IPS-NIHi7 (cell line): Measurements from ENCODE around the gene CELF4.
A peak's percentile ranks its signal among the peaks of the same experiment; 100 is the strongest.
"Not testable (repeated sequence)": the region's sequence is repeated elsewhere in the genome, so short reads cannot be mapped to it uniquely, and the experiment has no call there.

ENCODE experiments used
- DNase-seq: peaks from one replicate; pipeline ENCODE4 v3.0.0; 2012; ENCODE audit warnings: mixed read lengths; ENCODE audit errors: extremely low spot score

The CELF4 gene

DNA sequence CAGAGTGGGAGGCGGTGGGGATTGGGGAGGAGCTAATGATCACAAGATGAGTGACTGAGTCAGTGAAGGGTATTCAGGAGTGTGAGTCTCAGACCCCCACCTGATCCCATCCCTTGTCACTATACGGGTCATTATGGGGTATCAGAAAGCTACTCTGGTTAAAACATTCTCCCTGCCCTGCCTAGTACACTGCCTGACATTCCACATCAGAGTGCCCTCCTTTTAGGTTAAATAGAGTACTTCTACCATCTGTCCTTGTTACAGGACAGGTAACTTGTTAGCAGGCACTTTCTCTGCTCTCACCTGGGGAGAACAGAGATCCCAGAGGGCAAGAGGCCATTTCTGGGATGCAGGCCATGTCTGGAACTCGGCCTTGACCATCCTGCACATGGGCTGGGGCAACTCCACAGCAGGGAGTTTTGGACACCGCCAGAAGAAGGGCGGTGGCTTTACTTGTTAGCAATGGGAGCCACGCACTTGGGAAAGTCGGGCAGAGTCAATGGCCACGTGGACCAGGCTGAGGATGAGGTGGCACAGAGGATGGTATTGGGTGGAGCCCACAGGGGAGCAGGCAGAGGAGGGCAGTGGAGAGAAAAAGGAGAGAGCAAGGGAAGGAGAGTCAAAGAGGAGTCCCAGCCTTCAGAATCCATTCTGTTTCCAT lies 98.5 kb downstream of the CELF4 start:
- no peak for DNase-seq

DNA sequence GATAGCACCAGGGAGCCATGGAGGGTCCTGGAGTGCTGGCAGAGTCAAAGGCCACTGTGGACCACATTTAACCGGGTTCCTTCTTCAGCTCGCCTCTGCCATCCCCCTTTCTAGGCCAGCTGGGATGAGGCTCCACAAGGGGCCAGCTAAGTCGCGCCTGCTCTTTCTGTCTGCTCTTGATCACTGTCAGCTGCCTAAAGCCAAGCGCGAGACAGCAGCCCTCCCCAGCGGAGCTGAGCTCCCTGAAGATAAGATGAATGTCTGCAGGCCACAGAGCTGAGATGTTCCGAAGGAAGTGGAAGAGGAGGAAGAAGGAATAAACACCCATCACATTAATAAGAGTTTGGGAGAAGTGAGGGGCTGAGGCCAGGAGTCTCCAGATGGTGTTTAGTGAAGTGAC lies 99.6 kb downstream of the CELF4 start:
- no peak for DNase-seq

DNA sequence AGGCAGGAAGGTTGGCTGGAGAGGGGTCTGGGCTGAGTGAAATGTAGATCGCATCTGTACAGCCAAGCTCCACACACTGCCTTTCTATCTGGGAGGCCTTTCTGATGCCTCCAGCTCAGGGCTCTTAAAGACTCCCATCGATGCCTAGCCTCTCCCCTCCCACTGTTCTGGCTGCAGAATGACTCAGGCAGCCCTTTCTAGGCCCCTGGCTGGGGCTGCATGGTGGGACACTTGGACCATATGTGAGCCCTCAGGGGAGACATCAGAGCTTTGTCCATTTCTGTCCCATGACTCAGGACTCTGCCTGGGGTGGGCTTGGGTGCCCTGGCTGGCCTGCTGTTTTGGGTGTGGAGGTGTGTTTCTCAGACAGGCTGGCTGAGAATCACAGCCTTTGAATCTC lies 101.3 kb downstream of the CELF4 start:
- no peak for DNase-seq

DNA sequence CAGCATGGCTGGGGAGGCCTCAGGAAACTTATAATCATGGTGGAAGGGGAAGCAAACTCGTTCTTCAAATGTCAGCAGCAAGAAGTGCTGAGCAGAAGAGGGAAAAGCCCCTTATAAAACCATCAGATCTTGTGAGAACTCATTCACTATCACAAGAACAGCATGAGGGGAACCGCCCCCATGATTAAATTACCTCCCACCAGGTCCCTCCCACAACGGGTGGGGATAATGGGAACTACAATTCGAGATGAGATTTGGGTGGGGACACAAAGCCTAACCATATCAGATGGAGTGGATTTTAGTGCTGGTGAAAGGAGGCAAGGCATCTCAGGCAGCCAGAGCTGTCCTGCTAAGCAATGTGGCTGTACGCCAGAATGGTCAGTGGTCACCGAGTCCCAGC lies 104.3 kb downstream of the CELF4 start:
- not testable (repeated sequence) for DNase-seq

DNA sequence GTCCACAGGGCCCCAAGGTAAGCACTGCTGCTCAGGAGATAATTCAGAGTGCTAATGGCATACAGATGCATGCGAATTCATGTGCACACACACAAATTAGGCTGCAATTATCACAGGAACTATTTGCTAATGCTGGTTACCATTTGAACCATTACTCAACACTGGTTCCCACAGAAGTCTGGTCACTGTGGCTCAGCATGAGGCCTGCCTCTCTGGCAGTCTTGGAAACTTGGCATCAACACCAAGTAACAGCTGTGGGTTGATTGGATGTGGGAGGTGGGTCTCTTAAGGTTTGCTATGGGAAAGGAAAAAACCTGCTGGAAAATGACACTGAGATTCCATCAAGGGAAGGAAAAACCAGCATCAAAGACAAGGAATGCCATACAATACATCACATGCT lies 105.0 kb downstream of the CELF4 start:
- no peak for DNase-seq

DNA sequence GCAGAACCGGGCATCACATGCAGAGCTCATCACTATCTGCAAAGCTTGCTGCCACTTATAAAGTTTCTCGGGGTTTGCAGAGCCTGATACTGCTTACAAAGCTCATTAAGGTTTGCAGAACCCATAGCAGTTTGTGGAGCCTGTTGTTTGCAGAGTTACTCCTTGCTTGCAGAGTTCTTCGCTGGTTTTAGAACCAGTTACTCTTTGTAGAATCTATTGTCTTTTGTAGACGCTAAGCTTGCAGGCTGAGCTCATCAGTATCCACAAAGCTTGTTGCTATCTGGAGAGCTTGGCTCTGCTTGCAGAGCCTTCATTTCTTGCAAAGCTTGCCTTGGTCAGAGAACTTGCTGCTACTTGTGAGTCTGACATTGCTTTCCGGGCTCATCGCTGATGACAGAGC lies 106.9 kb downstream of the CELF4 start:
- DNase-seq = no peak

DNA sequence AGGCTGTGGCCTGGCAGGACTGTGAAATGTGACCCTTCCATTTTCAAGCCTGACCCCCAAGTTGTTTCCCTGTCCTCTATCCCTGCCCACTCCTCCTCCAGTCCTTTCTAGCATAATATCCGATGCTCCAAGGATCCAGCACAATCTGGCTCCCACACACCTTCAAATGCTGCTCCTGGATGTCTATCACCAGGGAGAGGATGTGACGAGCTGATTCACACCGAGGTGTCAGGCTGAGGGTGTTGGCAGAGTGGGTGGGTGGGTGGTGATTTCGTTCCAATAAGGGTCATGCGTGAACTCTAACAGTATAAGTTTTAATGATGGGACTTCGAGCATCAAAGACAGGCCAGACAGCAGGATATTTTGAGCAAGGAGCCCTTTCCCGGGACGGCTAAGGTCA lies 107.8 kb downstream of the CELF4 start:
- DNase-seq = no peak

DNA sequence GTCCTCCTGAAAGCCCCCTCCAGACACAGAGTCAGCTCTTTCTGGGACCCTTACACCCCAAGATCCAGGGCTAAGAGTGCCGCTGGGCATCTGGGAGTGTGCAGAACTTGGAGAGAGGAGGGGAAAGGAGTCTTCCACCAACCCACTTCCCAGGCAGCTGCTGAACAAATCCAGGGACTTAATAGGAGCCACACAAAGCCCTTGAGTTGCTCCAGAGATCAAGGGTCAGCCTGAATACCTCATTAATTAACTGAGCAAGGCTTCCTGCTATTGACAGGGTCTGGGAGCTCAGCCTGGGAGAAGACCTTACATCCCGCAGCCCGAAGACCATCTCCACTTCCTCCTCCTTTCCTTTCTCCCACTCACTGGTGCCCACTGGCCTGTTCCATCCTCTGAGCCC lies 108.3 kb downstream of the CELF4 start:
- no peak for DNase-seq

DNA sequence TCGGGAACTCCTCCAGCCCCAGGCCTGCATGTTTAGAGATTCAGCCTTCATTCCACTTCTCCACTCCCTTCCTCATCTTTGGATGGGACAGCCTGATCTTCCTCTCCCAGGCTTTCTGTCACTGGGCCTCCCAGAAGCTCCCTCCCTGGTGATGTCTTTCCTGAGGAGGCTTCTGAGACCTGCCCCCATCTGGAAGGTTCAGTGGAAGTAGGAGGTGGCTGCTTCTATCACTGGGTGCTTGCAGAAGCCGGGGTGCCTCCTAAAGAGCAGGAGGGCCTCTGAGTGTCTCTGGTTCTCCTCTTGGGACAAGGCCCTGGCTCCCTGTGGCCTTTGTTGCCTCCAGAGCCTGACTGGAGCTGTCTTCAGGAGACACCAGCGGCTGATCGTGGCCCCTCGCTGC lies 108.7 kb downstream of the CELF4 start:
- no peak for DNase-seq

DNA sequence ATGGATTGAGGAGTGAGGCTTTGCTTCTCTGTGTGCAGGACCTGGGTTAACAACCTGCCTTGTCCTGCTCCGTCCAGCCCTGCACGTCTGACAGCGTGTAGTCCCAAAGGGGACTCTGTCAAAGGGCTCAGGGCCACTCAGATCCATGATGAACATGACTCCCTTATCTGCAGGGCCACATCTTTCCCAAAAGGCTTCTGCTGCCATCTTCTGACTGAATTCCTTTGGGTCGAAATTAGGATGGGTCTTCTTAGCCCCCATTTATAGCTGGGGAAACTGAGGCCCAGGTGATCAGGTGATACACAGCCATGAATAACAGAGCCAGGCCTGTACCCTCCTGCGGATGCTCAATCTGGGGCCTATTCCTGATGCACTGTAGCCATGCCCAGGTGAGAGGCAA lies 109.2 kb downstream of the CELF4 start:
- no peak for DNase-seq

DNA sequence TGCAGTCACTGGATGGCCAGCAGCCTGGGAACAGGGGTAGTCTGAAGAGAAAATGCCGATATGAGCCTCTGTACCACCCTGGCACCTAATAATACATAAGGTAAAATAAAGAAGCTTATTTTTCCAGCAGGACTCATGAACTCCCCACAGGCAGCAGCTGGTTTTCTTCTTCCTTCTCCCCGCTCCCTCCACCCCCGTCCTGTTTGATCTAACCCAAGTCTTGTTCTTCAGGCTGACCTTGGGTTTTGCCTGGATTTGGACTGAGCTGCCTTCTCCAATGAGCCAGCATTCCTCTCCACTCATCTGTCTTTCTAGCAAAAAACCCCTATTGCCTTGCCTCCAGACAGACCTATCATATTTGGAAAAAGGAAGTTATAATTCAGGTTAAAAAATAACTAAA lies 111.8 kb downstream of the CELF4 start:
- DNase-seq = no peak

DNA sequence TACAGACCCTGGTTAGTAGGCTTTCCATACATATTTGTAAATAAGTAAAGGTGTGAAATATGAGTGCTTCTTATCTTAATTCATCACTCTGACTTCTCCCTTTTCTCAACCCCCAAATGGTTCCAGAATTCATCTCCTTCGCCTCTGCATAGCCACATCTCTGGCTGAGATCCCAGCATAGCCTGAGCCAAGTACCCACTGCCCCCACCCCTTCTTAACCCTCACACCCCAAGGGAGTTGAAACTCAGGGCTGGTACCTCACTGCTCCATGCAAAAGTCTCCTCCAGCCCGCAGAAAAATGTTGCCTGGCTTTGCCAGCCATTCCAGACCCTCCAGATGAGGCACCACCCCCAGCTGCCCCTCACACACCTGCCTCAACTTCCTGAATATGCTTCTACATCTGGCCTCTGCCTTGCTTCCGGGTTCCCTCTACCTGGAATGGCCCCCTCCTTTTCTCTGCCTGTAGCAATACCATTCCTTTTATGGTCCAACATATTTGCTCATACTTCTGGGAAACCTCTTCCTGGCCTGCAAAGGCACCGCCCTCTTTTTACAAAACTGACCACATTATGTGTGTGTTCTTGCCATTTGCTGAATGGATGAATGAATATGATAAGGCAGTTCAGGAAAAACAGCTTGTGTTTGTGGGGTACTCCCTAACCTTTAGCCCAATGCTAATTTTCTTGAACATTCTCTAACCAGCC lies 112.8 kb downstream of the CELF4 start:
- DNase-seq = no peak

DNA sequence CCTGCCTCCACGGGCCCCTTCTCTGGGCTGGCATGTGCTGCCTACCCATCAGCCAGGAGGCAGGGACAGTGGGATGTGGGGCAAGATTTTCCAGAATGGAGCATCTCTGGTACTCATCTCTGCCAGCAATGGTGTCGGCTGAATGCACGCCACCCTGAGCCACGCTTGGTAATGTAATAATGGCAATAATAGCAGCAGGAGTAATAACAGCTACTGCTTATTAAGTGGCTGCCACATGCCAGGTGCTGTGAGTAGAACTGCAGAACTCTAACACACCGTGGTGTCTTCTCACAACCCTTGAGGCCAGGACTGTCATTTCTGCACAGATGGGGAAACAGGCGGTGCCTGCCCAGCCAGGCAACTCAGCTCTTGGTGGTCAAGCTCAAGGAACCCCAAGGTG lies 113.6 kb downstream of the CELF4 start:
- no peak for DNase-seq

DNA sequence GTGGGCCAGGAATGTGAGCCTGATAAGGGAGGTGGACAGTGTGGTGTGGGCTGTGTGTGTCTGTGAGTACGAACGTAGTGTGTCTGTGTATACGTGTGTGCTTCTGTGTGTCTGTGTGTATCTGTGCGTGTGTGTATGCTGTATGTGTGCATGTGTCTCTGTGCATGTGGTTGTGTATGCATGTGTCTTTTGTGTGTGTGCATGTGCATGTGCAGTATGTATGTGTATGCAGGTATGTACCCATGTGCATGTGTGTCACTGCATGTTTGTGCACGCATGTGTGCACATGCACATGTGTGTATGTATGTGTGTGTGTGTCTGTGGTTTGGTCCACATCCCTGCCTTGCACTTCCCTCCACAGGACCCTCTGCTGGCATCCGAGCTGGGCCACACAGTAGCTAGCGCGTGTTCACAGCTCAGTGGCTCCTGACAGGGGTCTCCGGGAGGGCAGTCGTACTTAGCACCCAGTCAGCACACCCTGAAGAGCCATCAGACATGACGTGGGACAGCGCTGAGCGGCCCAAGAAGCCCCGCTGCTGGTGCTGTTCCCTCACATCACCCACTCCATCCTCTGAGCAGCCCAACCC lies 114.3 kb downstream of the CELF4 start:
- no peak for DNase-seq

DNA sequence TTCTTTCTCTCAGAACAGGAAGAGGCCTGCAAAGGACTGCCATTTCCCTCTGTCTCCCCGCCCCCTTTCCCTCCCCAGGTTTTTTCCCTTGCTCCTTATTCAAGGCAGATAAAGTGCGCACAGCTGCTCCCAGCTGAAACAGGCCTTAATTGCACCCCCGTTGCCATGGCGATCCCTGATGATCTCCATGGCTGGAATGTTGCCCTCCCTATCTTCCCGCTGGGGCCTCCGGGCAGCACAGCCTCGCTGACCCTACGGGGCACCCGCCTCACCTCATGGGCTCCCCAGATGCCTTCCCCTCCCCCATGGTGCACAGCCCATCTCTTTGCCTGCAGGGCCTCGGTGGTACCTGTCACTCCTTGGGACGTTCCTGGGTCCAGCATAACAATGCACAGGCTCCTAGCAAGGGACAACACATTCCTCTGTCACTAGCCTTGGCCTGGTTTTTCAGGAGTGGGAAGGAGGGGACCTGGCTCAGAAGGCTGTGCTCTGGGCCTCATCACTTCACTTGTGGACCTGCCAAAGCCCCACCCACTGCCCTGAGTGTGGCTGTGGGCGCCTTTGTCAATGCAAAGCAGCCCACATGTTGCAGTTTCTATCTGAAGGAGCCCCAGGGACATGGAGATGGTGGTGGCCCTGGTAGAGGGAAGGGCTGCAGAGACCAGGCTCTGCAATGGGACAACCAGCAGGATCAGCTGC lies 115.0 kb downstream of the CELF4 start:
- peak; percentile 71 for DNase-seq

DNA sequence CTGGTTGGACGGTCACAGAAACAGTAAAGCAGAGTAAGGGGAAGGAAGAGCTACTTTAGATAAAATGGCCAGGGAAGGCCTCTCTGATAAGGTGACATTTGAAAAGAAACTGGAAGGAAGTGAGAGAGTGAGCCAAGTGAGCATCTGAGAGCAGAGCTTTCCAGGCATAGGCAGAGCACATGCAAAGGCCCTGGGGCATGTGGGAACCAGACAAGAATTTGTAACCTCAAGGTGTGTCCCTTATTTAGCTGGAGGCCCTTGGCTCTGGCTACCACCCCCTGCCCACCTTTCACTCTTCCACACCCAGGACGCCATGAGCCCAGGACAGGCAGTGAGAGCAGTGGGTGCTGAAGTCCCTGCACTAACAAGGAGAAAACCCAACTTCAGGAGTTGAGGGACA lies 116.0 kb downstream of the CELF4 start:
- no peak for DNase-seq

DNA sequence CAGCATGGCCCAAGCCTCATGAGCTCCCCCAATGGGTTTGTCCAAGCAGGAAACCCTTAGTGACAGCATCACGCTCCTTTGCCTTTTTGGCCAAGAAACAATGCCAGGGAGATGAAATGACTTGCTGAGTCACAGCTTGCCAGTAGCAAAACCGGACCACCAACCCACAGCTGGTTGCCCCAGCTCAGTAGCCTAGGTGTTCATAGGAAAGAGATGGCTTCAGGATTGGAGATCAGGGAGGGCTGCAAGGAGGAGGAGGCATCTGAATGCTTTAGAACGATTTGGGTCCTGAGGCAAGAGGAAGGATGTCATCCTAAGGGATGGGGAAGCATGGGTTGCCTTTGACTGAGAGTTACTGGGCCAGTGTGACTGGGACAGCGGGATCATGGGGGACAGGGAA lies 116.7 kb downstream of the CELF4 start:
- DNase-seq = no peak

DNA sequence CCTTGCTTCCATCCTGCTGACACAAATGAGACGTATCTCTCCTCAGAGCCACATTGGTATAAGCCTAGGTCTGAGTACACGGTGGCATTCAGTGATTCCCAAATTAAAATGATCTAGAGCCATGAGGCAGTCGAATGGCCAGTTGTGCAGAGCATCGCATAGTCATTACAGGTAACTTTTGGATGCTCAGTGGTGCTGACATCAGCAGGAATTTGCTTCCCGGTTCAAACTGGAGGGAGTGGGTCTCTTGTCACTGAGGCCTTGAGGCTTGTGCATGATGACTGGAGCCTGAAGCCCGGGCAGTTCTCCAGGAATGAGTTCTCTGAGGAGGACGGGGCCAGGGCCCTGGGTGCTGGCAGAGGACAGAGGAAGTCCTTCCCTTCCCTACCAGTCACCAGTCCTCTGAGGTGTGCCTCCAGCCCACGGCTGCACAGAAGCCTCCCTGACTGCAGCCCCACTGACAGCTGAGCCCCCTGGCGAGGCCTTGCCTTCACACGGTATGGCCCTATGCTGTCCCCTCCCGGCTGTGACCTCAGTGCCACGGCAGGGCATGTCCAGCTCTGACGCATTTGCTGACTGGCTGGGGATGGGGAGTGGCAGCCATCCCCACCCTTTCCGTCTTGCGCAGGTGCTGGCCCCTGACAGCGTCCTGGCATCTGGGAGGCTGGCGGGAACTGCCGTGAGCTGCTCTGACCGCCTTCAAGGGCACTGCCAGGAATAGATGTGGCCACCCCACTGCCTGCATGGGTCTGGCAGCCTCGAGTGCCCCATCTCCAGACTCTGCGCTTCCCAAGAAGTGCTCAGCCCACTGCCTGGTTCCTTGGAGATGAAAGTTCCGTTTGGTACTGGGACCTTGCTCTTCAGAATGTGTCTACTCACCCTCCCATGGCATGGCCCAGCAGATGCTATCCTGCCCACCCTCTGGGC lies 117.4 kb downstream of the CELF4 start:
- no peak for DNase-seq

DNA sequence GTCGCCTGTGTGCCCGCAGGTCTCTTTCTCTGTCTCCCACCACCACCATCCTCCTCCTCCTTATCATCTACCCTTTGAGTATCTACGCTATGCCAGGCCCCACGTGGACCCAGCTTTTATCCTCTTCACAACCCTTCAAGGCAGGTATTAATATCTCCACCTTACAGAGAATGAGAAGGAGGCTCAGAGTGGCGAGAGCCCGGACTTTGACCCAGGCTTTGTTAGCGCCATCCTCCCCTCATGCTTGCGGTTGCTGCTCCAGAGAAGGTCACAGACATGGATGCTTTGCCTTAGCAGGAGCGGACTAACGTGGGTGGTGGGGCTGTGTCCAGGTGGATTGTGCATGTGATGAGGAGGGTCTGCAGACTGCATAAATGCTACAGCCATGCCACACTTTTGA lies 119.8 kb downstream of the CELF4 start:
- no peak for DNase-seq

DNA sequence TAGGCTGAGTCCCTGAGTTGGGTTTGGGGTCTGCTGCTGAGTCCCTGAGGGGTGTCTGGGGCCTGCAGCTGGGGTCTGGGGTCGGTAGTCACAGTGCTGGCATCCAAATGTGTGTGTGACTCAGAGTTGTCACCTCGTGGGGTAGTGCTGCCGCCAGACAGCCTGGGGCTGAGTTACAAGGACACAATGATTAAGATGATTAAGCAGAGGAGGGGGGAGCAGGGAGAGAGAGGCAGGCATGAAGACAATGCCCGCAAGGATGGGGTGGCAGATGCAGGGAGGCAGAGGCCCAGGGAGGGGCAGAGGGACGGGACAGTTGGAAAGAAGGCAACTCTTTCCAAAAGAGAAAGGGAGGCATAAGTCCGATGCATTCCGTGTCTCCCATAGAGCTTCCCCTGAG lies 120.2 kb downstream of the CELF4 start:
- DNase-seq = no peak

DNA sequence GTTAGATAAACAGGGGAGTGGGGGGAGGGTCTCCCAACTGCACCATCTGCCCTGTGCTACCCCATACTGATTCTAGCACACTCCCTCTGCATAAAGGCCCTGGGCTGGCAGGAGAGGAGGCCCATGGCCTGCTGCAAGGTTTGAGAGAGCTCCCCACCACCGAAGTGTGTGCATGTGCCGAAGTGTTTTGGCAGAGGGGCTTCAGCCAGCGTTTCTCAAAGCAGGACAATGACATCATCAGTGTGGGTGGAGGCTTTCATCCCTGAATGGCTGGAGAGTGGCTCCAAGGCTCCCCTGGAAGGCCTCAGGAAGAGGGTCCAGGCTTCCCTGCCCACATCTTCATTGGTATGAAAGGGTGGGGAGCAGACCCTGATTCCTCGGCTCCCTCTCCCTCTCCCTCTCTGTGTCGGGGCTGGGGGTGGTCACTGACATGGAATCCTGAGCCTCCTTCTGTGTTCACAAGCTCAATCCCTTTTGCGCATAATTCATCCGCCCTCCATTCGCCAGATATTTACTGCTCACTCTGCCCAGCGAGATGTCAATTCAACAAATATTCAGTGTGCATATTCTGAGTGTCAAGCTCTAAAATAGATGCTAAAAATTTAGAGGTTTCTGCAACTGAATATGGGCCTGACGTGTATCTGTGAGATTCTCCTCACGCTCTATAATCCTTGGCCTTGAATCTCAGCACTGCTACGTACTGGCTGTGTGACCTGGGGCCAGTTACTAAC lies 122.1 kb downstream of the CELF4 start:
- DNase-seq = no peak
